WTC11 (cell line): ENCODE data around the gene DCAF6. TPM values are rescaled to one million over a fixed set of nuclear protein-coding genes. Genes with fewer than 3 reads are reported as not detected.

ENCODE experiments used
- ATAC-seq: fragments of 200-7000 bp; cut with Tn5 transposase; 2 replicates; pipeline ENCODE4 v1.10.0; 2021; ENCODE audit warnings: mild to moderate bottlenecking, moderate library complexity
- CTCF ChIA-PET: fragments of 300-600 bp; sonication (Branson Sonifier 250); formaldehyde crosslinking; loops from one replicate; lab custom pipeline; 2021; ENCODE audit warnings: antibody characterized with exemption; lab: Charles Lee
- POLR2A ChIA-PET: fragments of 350-600 bp; sonication (Branson Sonifier 250); formaldehyde crosslinking; loops from one replicate; lab custom pipeline; 2021; ENCODE audit warnings: antibody characterized with exemption; lab: Charles Lee
- DNase-seq: peaks from one replicate; pipeline ENCODE4 v3.0.0; 2021; ENCODE audit warnings: low spot score
- H3K27ac Mint-ChIP-seq: 2 replicates; pipeline ENCODE4 v1.8.0; 2021; ENCODE audit warnings: mixed read lengths
- H3K27me3 Mint-ChIP-seq: 2 replicates; pipeline ENCODE4 v1.8.0; 2021; ENCODE audit warnings: low read depth, mild to moderate bottlenecking, moderate library complexity, mixed read lengths
- H3K36me3 Mint-ChIP-seq: 2 replicates; pipeline ENCODE4 v1.8.0; 2021; ENCODE audit warnings: mixed read lengths
- H3K4me1 Mint-ChIP-seq: 2 replicates; pipeline ENCODE4 v1.8.0; 2022; ENCODE audit warnings: mixed read lengths
- H3K4me3 Mint-ChIP-seq: 2 replicates; pipeline ENCODE4 v1.8.0; 2021; ENCODE audit warnings: mild to moderate bottlenecking, moderate library complexity, mixed read lengths
- H3K9me3 Mint-ChIP-seq: 2 replicates; pipeline ENCODE4 v1.8.0; 2021; ENCODE audit warnings: mixed read lengths
- CBFB ChIP-seq: sonication (generic); formaldehyde crosslinking; IDR thresholded peaks from 2 replicates; pipeline ENCODE4 v1.8.1; 2022; ENCODE audit warnings: mild to moderate bottlenecking, low read depth, missing genetic modification reagents
- ELF4 ChIP-seq: sonication (generic); formaldehyde crosslinking; IDR thresholded peaks from 2 replicates; pipeline ENCODE4 v1.8.1; 2022; ENCODE audit warnings: low read depth, mild to moderate bottlenecking, moderate library complexity, missing genetic modification reagents
- EMX1 ChIP-seq: fragments of 250-450 bp; sonication (Bioruptor Pico); IDR thresholded peaks from 2 replicates; pipeline ENCODE4 v1.8.0; 2021; ENCODE audit warnings: mild to moderate bottlenecking
- ETV6 ChIP-seq: sonication (generic); formaldehyde crosslinking; IDR thresholded peaks from 2 replicates; pipeline ENCODE4 v1.8.1; 2022; ENCODE audit warnings: mild to moderate bottlenecking, missing genetic modification reagents
- FOXK1 ChIP-seq: sonication (generic); formaldehyde crosslinking; IDR thresholded peaks from 2 replicates; pipeline ENCODE4 v1.8.0; 2022; ENCODE audit warnings: mild to moderate bottlenecking, moderate library complexity, missing genetic modification reagents
- MYBL2 ChIP-seq: sonication (generic); formaldehyde crosslinking; IDR thresholded peaks from 2 replicates; pipeline ENCODE4 v1.8.1; 2023; ENCODE audit warnings: mild to moderate bottlenecking, moderate library complexity, missing genetic modification reagents
- NFATC4 ChIP-seq: fragments of 250-450 bp; sonication (Bioruptor Pico); IDR thresholded peaks from 2 replicates; pipeline ENCODE4 v1.9.0; 2021; ENCODE audit warnings: mild to moderate bottlenecking
- NR1H2 ChIP-seq: sonication (generic); formaldehyde crosslinking; IDR thresholded peaks from 2 replicates; pipeline ENCODE4 v1.9.0; 2021; ENCODE audit warnings: mild to moderate bottlenecking, moderate library complexity, missing genetic modification reagents
- SMAD4 ChIP-seq: sonication (generic); formaldehyde crosslinking; IDR thresholded peaks from 2 replicates; pipeline ENCODE4 v1.8.0; 2022; ENCODE audit warnings: mild to moderate bottlenecking, missing genetic modification reagents
- ZBTB21 ChIP-seq: sonication (generic); formaldehyde crosslinking; IDR thresholded peaks from 2 replicates; pipeline ENCODE4 v1.8.1; 2023; ENCODE audit warnings: mild to moderate bottlenecking, missing genetic modification reagents, borderline replicate concordance
- ZNF416 ChIP-seq: fragments of 250-450 bp; sonication (Bioruptor Pico); IDR thresholded peaks from 2 replicates; pipeline ENCODE4 v1.9.0; 2021; ENCODE audit warnings: mild to moderate bottlenecking, inconsistent platforms
- total RNA-seq: library from RNA; stranded (reverse); gene quantifications from 3 replicates; pipeline ENCODE4 v1.2.3, GENCODE V29; 2021
- TF ChIP-seq, protein P1 (sequence below): fragments of 200-600 bp; IDR thresholded peaks from 2 replicates; pipeline ENCODE4 v1.8.0; 2022; ENCODE audit warnings: antibody characterized with exemption
- TF ChIP-seq, protein P2 (sequence below): fragments of 250-450 bp; sonication (Bioruptor Pico); conservative IDR thresholded peaks from 2 replicates; pipeline ENCODE4 v1.9.0; 2021; ENCODE audit warnings: mild to moderate bottlenecking
- TF ChIP-seq, protein P3 (sequence below): sonication (generic); formaldehyde crosslinking; IDR thresholded peaks from 2 replicates; pipeline ENCODE4 v1.8.0; 2022; ENCODE audit warnings: missing genetic modification reagents
- TF ChIP-seq, protein P4 (sequence below): sonication (generic); formaldehyde crosslinking; IDR thresholded peaks from 2 replicates; pipeline ENCODE4 v1.8.1; 2023; ENCODE audit warnings: mild to moderate bottlenecking, missing genetic modification reagents
- TF ChIP-seq, protein P5 (sequence below): sonication (generic); formaldehyde crosslinking; conservative IDR thresholded peaks from 2 replicates; pipeline ENCODE4 v1.8.1; 2023; ENCODE audit warnings: mild to moderate bottlenecking, low read depth, missing genetic modification reagents, moderate library complexity
- TF ChIP-seq, protein P6 (sequence below): sonication (generic); formaldehyde crosslinking; IDR thresholded peaks from 2 replicates; pipeline ENCODE4 v1.8.1; 2023; ENCODE audit warnings: mild to moderate bottlenecking, missing genetic modification reagents, borderline replicate concordance

Gene DCAF6
- total RNA-seq, 1 experiment from 2014 or later, result 13.5 TPM

DNA sequence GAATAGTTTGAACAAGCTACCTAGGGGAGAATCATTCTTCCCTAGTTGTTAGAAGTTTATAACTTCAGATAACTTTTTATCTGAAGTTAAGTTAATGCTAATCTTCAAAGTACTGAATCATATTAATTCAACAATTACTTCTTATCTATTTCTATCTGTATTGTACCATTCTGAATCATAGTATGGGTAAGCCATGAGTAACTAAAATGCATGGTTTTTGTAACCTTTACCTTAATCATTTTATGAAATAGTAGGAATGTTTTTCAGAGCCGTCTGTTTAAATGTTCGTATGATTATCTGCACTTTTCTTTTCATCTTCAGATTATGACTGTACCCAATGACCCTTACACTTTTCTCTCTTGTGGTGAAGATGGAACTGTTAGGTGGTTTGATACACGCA lies 50.7 kb downstream of the DCAF6 start:
- no peaks in the 10 kb centered on the region for H3K9me3 Mint-ChIP-seq
- H3K27ac Mint-ChIP-seq, result no peak overlapping the region
- no peak for ATAC-seq
- H3K36me3 Mint-ChIP-seq, result peaks cover 4% of the 10 kb centered on the region; the same call in 1 of the 2 replicates
- TF ChIP-seq SMAD4 (no peak), FOXK1 (no peak), ETV6 (CRISPR knock-in tag) (no peak), ZNF416 (no peak), ZBTB21 (CRISPR knock-in tag) (no peak), NR1H2 (CRISPR knock-in tag) (no peak), EMX1 (CRISPR knock-in tag) (no peak), CBFB (CRISPR knock-in tag) (no peak), NFATC4 (CRISPR knock-in tag) (no peak), MYBL2 (no peak), ELF4 (CRISPR knock-in tag) (no peak)
- TF ChIP-seq, protein P1, sequence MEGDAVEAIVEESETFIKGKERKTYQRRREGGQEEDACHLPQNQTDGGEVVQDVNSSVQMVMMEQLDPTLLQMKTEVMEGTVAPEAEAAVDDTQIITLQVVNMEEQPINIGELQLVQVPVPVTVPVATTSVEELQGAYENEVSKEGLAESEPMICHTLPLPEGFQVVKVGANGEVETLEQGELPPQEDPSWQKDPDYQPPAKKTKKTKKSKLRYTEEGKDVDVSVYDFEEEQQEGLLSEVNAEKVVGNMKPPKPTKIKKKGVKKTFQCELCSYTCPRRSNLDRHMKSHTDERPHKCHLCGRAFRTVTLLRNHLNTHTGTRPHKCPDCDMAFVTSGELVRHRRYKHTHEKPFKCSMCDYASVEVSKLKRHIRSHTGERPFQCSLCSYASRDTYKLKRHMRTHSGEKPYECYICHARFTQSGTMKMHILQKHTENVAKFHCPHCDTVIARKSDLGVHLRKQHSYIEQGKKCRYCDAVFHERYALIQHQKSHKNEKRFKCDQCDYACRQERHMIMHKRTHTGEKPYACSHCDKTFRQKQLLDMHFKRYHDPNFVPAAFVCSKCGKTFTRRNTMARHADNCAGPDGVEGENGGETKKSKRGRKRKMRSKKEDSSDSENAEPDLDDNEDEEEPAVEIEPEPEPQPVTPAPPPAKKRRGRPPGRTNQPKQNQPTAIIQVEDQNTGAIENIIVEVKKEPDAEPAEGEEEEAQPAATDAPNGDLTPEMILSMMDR, result no peak
- TF ChIP-seq, protein P2, sequence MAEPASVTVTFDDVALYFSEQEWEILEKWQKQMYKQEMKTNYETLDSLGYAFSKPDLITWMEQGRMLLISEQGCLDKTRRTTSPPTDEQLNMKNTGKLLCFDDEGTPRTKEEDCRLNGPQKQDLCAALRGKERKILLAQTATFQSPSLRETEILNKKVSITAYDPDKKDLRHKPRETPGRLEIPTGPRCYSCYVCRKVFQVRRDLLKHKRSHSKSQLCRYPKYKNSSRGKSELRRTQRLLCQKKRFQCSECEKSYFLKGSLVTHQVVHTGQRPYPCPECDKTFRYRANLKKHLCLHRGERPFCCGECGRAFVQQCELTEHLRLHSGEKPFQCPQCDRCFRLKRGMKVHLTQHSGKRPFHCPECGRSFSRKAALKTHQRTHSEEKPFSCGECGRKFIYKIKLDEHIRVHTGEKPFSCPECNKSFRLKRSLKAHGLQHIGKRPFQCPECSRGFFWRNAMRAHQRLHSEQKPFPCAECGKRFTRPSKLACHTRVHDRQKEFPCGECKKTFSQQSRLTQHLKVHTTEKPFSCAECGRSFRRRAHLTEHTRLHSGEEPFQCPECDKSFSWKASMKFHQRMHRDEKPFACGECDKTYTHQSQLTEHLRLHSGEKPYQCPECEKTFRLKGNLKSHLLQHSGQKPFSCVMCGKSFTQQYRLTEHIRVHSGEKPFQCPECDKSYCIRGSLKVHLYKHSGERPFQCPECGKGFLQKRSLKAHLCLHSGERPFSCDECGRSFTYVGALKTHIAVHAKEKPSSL (CRISPR knock-in tag), result no peak
- TF ChIP-seq, protein P3, sequence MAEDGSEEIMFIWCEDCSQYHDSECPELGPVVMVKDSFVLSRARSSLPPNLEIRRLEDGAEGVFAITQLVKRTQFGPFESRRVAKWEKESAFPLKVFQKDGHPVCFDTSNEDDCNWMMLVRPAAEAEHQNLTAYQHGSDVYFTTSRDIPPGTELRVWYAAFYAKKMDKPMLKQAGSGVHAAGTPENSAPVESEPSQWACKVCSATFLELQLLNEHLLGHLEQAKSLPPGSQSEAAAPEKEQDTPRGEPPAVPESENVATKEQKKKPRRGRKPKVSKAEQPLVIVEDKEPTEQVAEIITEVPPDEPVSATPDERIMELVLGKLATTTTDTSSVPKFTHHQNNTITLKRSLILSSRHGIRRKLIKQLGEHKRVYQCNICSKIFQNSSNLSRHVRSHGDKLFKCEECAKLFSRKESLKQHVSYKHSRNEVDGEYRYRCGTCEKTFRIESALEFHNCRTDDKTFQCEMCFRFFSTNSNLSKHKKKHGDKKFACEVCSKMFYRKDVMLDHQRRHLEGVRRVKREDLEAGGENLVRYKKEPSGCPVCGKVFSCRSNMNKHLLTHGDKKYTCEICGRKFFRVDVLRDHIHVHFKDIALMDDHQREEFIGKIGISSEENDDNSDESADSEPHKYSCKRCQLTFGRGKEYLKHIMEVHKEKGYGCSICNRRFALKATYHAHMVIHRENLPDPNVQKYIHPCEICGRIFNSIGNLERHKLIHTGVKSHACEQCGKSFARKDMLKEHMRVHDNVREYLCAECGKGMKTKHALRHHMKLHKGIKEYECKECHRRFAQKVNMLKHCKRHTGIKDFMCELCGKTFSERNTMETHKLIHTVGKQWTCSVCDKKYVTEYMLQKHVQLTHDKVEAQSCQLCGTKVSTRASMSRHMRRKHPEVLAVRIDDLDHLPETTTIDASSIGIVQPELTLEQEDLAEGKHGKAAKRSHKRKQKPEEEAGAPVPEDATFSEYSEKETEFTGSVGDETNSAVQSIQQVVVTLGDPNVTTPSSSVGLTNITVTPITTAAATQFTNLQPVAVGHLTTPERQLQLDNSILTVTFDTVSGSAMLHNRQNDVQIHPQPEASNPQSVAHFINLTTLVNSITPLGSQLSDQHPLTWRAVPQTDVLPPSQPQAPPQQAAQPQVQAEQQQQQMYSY (CRISPR knock-in tag), result no peak
- TF ChIP-seq, protein P4, sequence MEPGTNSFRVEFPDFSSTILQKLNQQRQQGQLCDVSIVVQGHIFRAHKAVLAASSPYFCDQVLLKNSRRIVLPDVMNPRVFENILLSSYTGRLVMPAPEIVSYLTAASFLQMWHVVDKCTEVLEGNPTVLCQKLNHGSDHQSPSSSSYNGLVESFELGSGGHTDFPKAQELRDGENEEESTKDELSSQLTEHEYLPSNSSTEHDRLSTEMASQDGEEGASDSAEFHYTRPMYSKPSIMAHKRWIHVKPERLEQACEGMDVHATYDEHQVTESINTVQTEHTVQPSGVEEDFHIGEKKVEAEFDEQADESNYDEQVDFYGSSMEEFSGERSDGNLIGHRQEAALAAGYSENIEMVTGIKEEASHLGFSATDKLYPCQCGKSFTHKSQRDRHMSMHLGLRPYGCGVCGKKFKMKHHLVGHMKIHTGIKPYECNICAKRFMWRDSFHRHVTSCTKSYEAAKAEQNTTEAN (CRISPR knock-in tag), result no peak
- TF ChIP-seq, protein P5, sequence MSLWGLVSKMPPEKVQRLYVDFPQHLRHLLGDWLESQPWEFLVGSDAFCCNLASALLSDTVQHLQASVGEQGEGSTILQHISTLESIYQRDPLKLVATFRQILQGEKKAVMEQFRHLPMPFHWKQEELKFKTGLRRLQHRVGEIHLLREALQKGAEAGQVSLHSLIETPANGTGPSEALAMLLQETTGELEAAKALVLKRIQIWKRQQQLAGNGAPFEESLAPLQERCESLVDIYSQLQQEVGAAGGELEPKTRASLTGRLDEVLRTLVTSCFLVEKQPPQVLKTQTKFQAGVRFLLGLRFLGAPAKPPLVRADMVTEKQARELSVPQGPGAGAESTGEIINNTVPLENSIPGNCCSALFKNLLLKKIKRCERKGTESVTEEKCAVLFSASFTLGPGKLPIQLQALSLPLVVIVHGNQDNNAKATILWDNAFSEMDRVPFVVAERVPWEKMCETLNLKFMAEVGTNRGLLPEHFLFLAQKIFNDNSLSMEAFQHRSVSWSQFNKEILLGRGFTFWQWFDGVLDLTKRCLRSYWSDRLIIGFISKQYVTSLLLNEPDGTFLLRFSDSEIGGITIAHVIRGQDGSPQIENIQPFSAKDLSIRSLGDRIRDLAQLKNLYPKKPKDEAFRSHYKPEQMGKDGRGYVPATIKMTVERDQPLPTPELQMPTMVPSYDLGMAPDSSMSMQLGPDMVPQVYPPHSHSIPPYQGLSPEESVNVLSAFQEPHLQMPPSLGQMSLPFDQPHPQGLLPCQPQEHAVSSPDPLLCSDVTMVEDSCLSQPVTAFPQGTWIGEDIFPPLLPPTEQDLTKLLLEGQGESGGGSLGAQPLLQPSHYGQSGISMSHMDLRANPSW (CRISPR knock-in tag), result no peak
- TF ChIP-seq, protein P6, sequence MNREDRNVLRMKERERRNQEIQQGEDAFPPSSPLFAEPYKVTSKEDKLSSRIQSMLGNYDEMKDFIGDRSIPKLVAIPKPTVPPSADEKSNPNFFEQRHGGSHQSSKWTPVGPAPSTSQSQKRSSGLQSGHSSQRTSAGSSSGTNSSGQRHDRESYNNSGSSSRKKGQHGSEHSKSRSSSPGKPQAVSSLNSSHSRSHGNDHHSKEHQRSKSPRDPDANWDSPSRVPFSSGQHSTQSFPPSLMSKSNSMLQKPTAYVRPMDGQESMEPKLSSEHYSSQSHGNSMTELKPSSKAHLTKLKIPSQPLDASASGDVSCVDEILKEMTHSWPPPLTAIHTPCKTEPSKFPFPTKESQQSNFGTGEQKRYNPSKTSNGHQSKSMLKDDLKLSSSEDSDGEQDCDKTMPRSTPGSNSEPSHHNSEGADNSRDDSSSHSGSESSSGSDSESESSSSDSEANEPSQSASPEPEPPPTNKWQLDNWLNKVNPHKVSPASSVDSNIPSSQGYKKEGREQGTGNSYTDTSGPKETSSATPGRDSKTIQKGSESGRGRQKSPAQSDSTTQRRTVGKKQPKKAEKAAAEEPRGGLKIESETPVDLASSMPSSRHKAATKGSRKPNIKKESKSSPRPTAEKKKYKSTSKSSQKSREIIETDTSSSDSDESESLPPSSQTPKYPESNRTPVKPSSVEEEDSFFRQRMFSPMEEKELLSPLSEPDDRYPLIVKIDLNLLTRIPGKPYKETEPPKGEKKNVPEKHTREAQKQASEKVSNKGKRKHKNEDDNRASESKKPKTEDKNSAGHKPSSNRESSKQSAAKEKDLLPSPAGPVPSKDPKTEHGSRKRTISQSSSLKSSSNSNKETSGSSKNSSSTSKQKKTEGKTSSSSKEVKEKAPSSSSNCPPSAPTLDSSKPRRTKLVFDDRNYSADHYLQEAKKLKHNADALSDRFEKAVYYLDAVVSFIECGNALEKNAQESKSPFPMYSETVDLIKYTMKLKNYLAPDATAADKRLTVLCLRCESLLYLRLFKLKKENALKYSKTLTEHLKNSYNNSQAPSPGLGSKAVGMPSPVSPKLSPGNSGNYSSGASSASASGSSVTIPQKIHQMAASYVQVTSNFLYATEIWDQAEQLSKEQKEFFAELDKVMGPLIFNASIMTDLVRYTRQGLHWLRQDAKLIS (CRISPR knock-in tag), result no peak
- peaks cover 17% of the 10 kb centered on the region for H3K4me1 Mint-ChIP-seq
- POLR2A ChIA-PET, result interaction anchor here (0.5 kb wide), 1 partner anchor 10 kb away, joined by 6 read pairs; no protein-coding TSS in a partner anchor
- H3K4me3 Mint-ChIP-seq, result no peak overlapping the region
- DNase-seq, result no peak
- CTCF ChIA-PET, result no interaction called here
- no peaks in the 10 kb centered on the region for H3K27me3 Mint-ChIP-seq
